A673 (cell line): ENCODE data around the gene IGSF21.

Source experiments
- EZH2 ChIP-seq: fragments of 200-600 bp; sonication (generic); IDR thresholded peaks from 2 replicates; pipeline ENCODE4 v1.6.1; 2017; ENCODE audit warnings: borderline replicate concordance, low read depth, mild to moderate bottlenecking, mixed read lengths, antibody characterized with exemption, low read length; ENCODE audit not compliant: poor library complexity, severe bottlenecking
- TF ChIP-seq, protein P1 (sequence below): fragments of 300-800, 200-600 bp; sonication (generic); conservative IDR thresholded peaks from 2 replicates; pipeline ENCODE4 v1.5.1; 2017; ENCODE audit warnings: low read depth, mild to moderate bottlenecking, antibody characterized with exemption, low read length, moderate library complexity, mixed read lengths

DNA sequence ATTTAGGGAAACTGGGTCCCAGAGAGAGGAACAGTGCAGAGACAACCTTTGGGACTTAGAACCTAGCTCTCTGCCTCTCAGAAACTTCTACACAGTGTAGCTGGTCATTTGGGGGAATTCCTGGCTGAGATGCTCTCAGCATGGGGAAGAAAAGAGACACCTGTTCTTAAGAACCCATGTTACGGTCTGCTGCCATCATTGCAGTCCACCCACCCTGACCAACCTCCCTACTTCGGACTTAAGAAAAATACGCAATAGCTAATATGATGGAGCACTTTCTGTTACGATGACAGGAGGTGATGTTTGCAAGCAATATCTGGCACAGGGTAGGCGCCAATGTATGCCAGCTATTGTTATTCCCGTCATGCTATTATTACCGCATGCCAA lies 177.9 kb downstream of the IGSF21 start:
- TF ChIP-seq, protein P1, sequence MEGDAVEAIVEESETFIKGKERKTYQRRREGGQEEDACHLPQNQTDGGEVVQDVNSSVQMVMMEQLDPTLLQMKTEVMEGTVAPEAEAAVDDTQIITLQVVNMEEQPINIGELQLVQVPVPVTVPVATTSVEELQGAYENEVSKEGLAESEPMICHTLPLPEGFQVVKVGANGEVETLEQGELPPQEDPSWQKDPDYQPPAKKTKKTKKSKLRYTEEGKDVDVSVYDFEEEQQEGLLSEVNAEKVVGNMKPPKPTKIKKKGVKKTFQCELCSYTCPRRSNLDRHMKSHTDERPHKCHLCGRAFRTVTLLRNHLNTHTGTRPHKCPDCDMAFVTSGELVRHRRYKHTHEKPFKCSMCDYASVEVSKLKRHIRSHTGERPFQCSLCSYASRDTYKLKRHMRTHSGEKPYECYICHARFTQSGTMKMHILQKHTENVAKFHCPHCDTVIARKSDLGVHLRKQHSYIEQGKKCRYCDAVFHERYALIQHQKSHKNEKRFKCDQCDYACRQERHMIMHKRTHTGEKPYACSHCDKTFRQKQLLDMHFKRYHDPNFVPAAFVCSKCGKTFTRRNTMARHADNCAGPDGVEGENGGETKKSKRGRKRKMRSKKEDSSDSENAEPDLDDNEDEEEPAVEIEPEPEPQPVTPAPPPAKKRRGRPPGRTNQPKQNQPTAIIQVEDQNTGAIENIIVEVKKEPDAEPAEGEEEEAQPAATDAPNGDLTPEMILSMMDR, result no peak
- no peak for TF ChIP-seq EZH2
